H1 (cell line): Measurements from ENCODE around the gene SLCO4A1. TPM values are rescaled to one million over a fixed set of nuclear protein-coding genes. Genes with fewer than 3 reads are reported as not detected.

Source experiments
- FOSL1 ChIP-seq: IDR thresholded peaks from 2 replicates; pipeline ENCODE4 v1.6.1; 2011; ENCODE audit warnings: mild to moderate bottlenecking, low read depth, low read length, moderate library complexity; ENCODE audit not compliant: insufficient read depth
- JUN ChIP-seq: IDR thresholded peaks from 2 replicates; pipeline ENCODE4 v1.6.1; 2011; ENCODE audit warnings: low read depth, mild to moderate bottlenecking, improper control_type of control experiment, low read length
- SRF ChIP-seq: IDR thresholded peaks from 2 replicates; pipeline ENCODE4 v1.6.1; 2011; ENCODE audit warnings: mild to moderate bottlenecking, low read depth, low read length, moderate library complexity
- polyA plus RNA-seq, 7 experiments: library from polyadenylated mRNA; depleted of rRNA in 3 of 7; stranded (reverse) in 5 of 7; unstranded in 2 of 7; fragments of >200 nt in 5 of 7; fragments of 200-250 nt in 2 of 7; gene quantifications; 1 replicate in 5 of 7; 2 replicates in 1 of 7; 4 replicates in 1 of 7; pipeline versions ENCODE4 v1.2.1 to v1.2.3, GENCODE V29; 2011 to 2013; ENCODE audit warnings: missing spikeins in 2 of 7, mixed read lengths in 2 of 7
- total RNA-seq: library from RNA; stranded (reverse); fragmentation: NEBNext Ultra II Directional; extraction: Animal tissue kit (Norgen Biotek cat#: 25700); gene quantifications from 2 replicates; pipeline ENCODE4 v1.2.1, GENCODE V29; 2021
- TF ChIP-seq, protein P1 (sequence below): fragments of 300-600 bp; sonication (generic); IDR thresholded peaks from 2 replicates; pipeline ENCODE4 v1.7.1; 2012; ENCODE audit warnings: low read length, moderate library complexity, mild to moderate bottlenecking, inconsistent platforms; ENCODE audit not compliant: insufficient replicate concordance
- TF ChIP-seq, protein P2 (sequence below): IDR thresholded peaks from 2 replicates; pipeline ENCODE4 v1.6.1; 2012; ENCODE audit warnings: inconsistent platforms

Gene SLCO4A1
- total and polyA plus RNA-seq, 2 of the 8 experiments (the other 6 are each of a cell fraction or from before 2014, with no cell fraction given), result 10.5 to 18.5 TPM

DNA sequence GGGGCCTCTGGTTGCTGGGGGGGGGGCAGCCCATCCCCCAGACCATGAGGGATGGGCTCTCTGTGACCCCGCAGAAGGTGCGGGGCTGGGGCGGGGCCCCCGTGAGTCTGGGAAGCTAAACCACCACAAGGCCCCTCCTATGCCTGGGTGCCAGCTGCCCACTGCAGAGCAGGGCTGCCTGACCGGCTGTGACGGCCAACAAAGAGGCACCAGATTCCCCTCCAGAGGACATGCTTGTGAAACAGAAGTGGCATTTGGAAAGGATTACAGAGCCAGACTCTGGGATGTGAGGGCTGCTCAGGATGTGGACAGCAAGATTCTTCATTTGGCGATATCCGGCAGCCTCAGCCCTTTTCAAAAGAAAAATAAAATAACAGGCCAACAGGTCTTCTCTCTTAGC lies 49.9 kb downstream of the SLCO4A1 start (continued):
- TF ChIP-seq, protein P1, sequence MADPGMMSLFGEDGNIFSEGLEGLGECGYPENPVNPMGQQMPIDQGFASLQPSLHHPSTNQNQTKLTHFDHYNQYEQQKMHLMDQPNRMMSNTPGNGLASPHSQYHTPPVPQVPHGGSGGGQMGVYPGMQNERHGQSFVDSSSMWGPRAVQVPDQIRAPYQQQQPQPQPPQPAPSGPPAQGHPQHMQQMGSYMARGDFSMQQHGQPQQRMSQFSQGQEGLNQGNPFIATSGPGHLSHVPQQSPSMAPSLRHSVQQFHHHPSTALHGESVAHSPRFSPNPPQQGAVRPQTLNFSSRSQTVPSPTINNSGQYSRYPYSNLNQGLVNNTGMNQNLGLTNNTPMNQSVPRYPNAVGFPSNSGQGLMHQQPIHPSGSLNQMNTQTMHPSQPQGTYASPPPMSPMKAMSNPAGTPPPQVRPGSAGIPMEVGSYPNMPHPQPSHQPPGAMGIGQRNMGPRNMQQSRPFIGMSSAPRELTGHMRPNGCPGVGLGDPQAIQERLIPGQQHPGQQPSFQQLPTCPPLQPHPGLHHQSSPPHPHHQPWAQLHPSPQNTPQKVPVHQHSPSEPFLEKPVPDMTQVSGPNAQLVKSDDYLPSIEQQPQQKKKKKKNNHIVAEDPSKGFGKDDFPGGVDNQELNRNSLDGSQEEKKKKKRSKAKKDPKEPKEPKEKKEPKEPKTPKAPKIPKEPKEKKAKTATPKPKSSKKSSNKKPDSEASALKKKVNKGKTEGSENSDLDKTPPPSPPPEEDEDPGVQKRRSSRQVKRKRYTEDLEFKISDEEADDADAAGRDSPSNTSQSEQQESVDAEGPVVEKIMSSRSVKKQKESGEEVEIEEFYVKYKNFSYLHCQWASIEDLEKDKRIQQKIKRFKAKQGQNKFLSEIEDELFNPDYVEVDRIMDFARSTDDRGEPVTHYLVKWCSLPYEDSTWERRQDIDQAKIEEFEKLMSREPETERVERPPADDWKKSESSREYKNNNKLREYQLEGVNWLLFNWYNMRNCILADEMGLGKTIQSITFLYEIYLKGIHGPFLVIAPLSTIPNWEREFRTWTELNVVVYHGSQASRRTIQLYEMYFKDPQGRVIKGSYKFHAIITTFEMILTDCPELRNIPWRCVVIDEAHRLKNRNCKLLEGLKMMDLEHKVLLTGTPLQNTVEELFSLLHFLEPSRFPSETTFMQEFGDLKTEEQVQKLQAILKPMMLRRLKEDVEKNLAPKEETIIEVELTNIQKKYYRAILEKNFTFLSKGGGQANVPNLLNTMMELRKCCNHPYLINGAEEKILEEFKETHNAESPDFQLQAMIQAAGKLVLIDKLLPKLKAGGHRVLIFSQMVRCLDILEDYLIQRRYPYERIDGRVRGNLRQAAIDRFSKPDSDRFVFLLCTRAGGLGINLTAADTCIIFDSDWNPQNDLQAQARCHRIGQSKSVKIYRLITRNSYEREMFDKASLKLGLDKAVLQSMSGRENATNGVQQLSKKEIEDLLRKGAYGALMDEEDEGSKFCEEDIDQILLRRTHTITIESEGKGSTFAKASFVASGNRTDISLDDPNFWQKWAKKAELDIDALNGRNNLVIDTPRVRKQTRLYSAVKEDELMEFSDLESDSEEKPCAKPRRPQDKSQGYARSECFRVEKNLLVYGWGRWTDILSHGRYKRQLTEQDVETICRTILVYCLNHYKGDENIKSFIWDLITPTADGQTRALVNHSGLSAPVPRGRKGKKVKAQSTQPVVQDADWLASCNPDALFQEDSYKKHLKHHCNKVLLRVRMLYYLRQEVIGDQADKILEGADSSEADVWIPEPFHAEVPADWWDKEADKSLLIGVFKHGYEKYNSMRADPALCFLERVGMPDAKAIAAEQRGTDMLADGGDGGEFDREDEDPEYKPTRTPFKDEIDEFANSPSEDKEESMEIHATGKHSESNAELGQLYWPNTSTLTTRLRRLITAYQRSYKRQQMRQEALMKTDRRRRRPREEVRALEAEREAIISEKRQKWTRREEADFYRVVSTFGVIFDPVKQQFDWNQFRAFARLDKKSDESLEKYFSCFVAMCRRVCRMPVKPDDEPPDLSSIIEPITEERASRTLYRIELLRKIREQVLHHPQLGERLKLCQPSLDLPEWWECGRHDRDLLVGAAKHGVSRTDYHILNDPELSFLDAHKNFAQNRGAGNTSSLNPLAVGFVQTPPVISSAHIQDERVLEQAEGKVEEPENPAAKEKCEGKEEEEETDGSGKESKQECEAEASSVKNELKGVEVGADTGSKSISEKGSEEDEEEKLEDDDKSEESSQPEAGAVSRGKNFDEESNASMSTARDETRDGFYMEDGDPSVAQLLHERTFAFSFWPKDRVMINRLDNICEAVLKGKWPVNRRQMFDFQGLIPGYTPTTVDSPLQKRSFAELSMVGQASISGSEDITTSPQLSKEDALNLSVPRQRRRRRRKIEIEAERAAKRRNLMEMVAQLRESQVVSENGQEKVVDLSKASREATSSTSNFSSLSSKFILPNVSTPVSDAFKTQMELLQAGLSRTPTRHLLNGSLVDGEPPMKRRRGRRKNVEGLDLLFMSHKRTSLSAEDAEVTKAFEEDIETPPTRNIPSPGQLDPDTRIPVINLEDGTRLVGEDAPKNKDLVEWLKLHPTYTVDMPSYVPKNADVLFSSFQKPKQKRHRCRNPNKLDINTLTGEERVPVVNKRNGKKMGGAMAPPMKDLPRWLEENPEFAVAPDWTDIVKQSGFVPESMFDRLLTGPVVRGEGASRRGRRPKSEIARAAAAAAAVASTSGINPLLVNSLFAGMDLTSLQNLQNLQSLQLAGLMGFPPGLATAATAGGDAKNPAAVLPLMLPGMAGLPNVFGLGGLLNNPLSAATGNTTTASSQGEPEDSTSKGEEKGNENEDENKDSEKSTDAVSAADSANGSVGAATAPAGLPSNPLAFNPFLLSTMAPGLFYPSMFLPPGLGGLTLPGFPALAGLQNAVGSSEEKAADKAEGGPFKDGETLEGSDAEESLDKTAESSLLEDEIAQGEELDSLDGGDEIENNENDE, result no peak
- TF ChIP-seq SRF (no peak), JUN (no peak), FOSL1 (no peak)
- TF ChIP-seq, protein P2, sequence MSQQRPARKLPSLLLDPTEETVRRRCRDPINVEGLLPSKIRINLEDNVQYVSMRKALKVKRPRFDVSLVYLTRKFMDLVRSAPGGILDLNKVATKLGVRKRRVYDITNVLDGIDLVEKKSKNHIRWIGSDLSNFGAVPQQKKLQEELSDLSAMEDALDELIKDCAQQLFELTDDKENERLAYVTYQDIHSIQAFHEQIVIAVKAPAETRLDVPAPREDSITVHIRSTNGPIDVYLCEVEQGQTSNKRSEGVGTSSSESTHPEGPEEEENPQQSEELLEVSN, result no peak
